ENCODE results near the gene HINT3.

- no peak for TF ChIP-seq CTCF (IDR thresholded peaks at IDR 0.05; ENCODE audit: low read length)
- TF ChIP-seq EZH2 (IDR thresholded peaks at IDR 0.05; ENCODE audit: borderline replicate concordance, low read length) = no peak
These were observed 34.2 kb upstream of the HINT3 start for GRCh38 chr6:125922322-125922860.

Data from OCI-LY1 (cell line).